Measurements from ENCODE around the gene INPP4B. TPM values are rescaled to one million over a fixed set of nuclear protein-coding genes. Genes with fewer than 3 reads are reported as not detected.

Gene INPP4B
- polyA plus RNA-seq, 1 of the 3 experiments (the other 2 are of a cell fraction): 0.08 TPM

DNA sequence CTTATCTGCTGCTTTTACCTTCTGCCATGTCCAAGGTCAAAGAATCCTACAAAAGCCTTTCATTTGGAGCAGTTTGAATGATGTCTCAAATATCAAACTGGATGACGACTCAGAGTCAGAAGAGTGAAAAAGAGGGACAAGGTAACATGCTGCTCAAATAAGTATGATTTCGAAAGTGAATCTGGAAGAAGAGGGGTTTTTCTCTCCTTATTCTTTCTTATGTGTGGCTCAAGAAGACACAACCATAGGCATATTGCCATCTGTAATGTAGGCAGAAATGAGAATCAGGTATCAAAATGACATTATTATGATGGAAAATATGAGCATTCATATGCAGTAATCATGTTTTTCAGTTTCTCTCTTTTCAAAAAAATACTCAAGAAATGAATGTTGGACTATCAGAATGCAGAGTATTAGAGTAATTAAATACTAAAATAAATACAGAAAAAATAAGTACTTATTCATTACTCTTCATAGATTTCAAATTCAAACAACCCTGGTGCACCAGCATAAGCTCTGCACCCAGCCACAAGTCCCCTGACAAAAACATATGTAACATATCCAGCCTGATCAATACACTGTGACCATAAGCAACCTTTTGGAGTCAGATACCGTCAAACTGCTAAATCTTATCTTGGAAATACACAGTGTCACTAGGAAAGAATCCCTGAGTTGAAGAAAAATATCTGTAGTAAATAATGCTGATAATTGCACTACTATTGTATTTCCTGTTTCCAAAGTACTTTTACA, 468.6 kb downstream of the INPP4B start:
- Histone ChIP-seq H3K9ac (no peak overlapping the region), H3K9me3 (no peaks in the 10 kb centered on the region), H3K27me3 (ENCODE audit: insufficient read depth) (no peaks in the 10 kb centered on the region), H2AFZ (ENCODE audit: low read depth) (no peak overlapping the region), H3K4me1 (ENCODE audit: control insufficient read depth in 1 of 2, insufficient read depth in 2 of 2, low read depth in 1 of 2, low read length in 1 of 2) (peaks cover 2 to 15% of the 10 kb centered on the region in 2 experiments), H3F3A (replicated peaks; ENCODE audit: insufficient read depth) (peaks cover 23% of the 10 kb centered on the region), H3K4me2 (no peak overlapping the region), H4K20me1 (ENCODE audit: insufficient read depth) (no peaks in the 10 kb centered on the region), H3K4me3 (ENCODE audit: low read depth in 2 of 2, low read length in 1 of 2) (no peak overlapping the region), H3K36me3 (replicated peaks in 1 of 2; ENCODE audit: control insufficient read depth in 1 of 2, insufficient read depth in 2 of 2, low read length in 1 of 2) (no peaks in the 10 kb centered on the region), H3K27ac (ENCODE audit: low read depth in 2 of 2, low read length in 1 of 2) (peak overlapping the region; percentile 22 to 87; a peak in 1 of 4 replicates), H3K9me2 (no peaks in the 10 kb centered on the region), H3K79me2 (ENCODE audit: insufficient read depth) (no peaks in the 10 kb centered on the region)
- POLR2A ChIA-PET: no interaction called here
- WGBS (ENCODE audit: low lambda C conversion rate): 97% methylated on average over 3 of the region's 3 CpGs
- TF ChIP-seq TCF12 (IDR thresholded peaks at IDR 0.05): no peak
- CTCF ChIA-PET: interaction anchor here (1.0 kb wide), 1 partner anchor 36 kb away, joined by 3 read pairs; no protein-coding TSS in a partner anchor
- no peak for DNase-seq

- no peaks in the 10 kb centered on the region for H3K9me3 ChIP-seq
- 93% methylated on average over 1 of the region's 1 CpG for WGBS (ENCODE audit: low lambda C conversion rate)
- H3K27me3 ChIP-seq (ENCODE audit: insufficient read depth): no peaks in the 10 kb centered on the region
- no peak overlapping the region for H2AFZ ChIP-seq (ENCODE audit: low read depth)
- no peak overlapping the region for H3K27ac ChIP-seq (ENCODE audit: low read depth in 2 of 2, low read length in 1 of 2)
- no peak overlapping the region for H3K4me2 ChIP-seq
- TF ChIP-seq RAD21 (IDR thresholded peaks at IDR 0.05; ENCODE audit: low read length): no peak
- TF ChIP-seq MXI1 (IDR thresholded peaks at IDR 0.05; ENCODE audit: low read depth, low read length): no peak
- TF ChIP-seq FOXM1 (IDR thresholded peaks at IDR 0.05; ENCODE audit: low read depth): no peak
- no peak for TF ChIP-seq EZH2phosphoT487 (IDR thresholded peaks at IDR 0.05; ENCODE audit: borderline replicate concordance, low read depth)
- TF ChIP-seq, protein P1, sequence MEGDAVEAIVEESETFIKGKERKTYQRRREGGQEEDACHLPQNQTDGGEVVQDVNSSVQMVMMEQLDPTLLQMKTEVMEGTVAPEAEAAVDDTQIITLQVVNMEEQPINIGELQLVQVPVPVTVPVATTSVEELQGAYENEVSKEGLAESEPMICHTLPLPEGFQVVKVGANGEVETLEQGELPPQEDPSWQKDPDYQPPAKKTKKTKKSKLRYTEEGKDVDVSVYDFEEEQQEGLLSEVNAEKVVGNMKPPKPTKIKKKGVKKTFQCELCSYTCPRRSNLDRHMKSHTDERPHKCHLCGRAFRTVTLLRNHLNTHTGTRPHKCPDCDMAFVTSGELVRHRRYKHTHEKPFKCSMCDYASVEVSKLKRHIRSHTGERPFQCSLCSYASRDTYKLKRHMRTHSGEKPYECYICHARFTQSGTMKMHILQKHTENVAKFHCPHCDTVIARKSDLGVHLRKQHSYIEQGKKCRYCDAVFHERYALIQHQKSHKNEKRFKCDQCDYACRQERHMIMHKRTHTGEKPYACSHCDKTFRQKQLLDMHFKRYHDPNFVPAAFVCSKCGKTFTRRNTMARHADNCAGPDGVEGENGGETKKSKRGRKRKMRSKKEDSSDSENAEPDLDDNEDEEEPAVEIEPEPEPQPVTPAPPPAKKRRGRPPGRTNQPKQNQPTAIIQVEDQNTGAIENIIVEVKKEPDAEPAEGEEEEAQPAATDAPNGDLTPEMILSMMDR (IDR thresholded peaks at IDR 0.05): no peak
- TF ChIP-seq TAF1 (IDR thresholded peaks at IDR 0.05; ENCODE audit: borderline replicate concordance, low read depth, low read length): no peak
- TF ChIP-seq RCOR1 (IDR thresholded peaks at IDR 0.05; ENCODE audit: low read length): no peak
- no peak for TF ChIP-seq JUND (IDR thresholded peaks at IDR 0.05)
- TF ChIP-seq MEF2A (IDR thresholded peaks at IDR 0.05; ENCODE audit: borderline replicate concordance, low read depth): no peak
- H3K36me3 ChIP-seq (replicated peaks in 1 of 2; ENCODE audit: control insufficient read depth in 1 of 2, insufficient read depth in 2 of 2, low read length in 1 of 2): no peaks in the 10 kb centered on the region
- no peaks in the 10 kb centered on the region for H3K9me2 ChIP-seq
- H4K20me1 ChIP-seq (ENCODE audit: insufficient read depth): no peaks in the 10 kb centered on the region
- ChIA-PET POLR2A (no interaction called here), CTCF (no interaction called here)
- H3K4me3 ChIP-seq (ENCODE audit: low read depth in 2 of 2, low read length in 1 of 2): no peak overlapping the region
- H3F3A ChIP-seq (replicated peaks; ENCODE audit: insufficient read depth): peaks cover 23% of the 10 kb centered on the region
- peaks cover 2 to 15% of the 10 kb centered on the region in 2 experiments for H3K4me1 ChIP-seq (ENCODE audit: control insufficient read depth in 1 of 2, insufficient read depth in 2 of 2, low read depth in 1 of 2, low read length in 1 of 2)
- no peaks in the 10 kb centered on the region for H3K79me2 ChIP-seq (ENCODE audit: insufficient read depth)
- no peak for DNase-seq
- H3K9ac ChIP-seq: no peak overlapping the region
Measured at GRCh38 chr4:142376204-142376603, 469.9 kb downstream of the INPP4B start.
